Stomach (tissue), 4 donors: ENCODE data around the gene ATP12A.

Source experiments
- POLR2A ChIP-seq, 4 donors: fragments of 450-650 bp; IDR thresholded peaks; one replicate each; pipeline ENCODE4 v1.6.1; 2016; ENCODE audit warnings: antibody characterized with exemption in 4 of 4, control low read depth in 2 of 4, mild to moderate bottlenecking in 1 of 4, moderate library complexity in 1 of 4
- TF ChIP-seq, protein P1 (sequence below), 7 experiments: fragments of 450-650 bp in 4 of 7; fragments of 200-600 bp in 3 of 7; sonication (generic) in 3 of 7; IDR thresholded peaks; one replicate each; pipeline ENCODE4 v1.5.1; 2016 to 2019; ENCODE audit warnings: antibody characterized with exemption in 7 of 7, control low read depth in 2 of 7, mild to moderate bottlenecking in 1 of 7

DNA sequence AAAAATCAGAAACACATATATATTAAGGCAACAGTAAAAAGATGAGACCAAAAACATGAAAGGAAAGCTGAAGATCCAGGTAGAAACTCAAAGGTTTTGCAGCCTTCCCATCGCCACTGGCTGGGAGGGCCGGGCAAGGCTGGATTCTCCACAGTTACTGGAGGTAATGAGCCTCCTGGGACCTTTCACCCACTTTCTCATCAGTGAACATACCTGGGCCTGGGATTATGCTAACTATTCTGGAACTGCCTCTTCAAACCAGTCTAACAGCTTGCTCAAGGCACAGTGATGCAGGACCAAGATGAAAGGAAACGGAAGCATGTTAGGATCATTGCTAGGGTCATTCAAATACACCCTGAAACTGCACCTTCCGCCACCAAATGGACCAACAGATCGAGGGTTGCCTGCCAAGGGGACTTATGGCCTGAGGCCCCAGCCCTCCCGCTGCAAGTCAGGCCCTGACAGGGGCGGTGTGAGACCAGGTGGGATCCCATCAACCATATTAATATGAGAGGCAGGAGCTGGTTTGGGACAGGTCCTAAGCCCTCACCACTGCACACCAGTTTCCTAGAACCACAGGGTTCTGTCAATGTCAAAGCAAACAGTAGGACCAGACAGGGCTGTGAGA lies 28.4 kb upstream of the ATP12A start:
- TF ChIP-seq, protein P1, sequence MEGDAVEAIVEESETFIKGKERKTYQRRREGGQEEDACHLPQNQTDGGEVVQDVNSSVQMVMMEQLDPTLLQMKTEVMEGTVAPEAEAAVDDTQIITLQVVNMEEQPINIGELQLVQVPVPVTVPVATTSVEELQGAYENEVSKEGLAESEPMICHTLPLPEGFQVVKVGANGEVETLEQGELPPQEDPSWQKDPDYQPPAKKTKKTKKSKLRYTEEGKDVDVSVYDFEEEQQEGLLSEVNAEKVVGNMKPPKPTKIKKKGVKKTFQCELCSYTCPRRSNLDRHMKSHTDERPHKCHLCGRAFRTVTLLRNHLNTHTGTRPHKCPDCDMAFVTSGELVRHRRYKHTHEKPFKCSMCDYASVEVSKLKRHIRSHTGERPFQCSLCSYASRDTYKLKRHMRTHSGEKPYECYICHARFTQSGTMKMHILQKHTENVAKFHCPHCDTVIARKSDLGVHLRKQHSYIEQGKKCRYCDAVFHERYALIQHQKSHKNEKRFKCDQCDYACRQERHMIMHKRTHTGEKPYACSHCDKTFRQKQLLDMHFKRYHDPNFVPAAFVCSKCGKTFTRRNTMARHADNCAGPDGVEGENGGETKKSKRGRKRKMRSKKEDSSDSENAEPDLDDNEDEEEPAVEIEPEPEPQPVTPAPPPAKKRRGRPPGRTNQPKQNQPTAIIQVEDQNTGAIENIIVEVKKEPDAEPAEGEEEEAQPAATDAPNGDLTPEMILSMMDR (IDR thresholded peaks at IDR 0.05) = no peak
- no peak for TF ChIP-seq POLR2A (IDR thresholded peaks at IDR 0.05)
